Small intestine (tissue), 16 donors: ENCODE data around the gene GRAMD2A. TPM values are rescaled to one million over a fixed set of nuclear protein-coding genes. Genes with fewer than 3 reads are reported as not detected.

Experiments used
- DNase-seq, 2 donors: peaks; one replicate each; pipeline versions ENCODE4 v3.0.0 to v3.0.0-alpha.2; 2013
- FAIRE-seq: peaks from 2 replicates; lab custom pipeline; 2012; peaks lifted over from hg19 to GRCh38; lab: Jason Lieb, UNC
- H3K27ac ChIP-seq, 3 donors: one replicate each; pipeline ENCODE4 v1.5.1; 2013; ENCODE audit warnings: low read length in 2 of 3, mild to moderate bottlenecking in 2 of 3, control low read depth in 1 of 3, inconsistent platforms in 1 of 3, low read depth in 1 of 3, moderate library complexity in 1 of 3
- H3K27me3 ChIP-seq, 3 donors: one replicate each; pipeline ENCODE4 v1.6.1; 2013; ENCODE audit warnings: low read length in 3 of 3, inconsistent platforms in 1 of 3; ENCODE audit not compliant: control insufficient read depth in 3 of 3, insufficient read depth in 3 of 3
- H3K36me3 ChIP-seq, 3 donors: one replicate each; pipeline ENCODE4 v1.6.1; 2013; ENCODE audit warnings: low read length in 3 of 3, inconsistent platforms in 1 of 3, low read depth in 1 of 3, mild to moderate bottlenecking in 1 of 3, moderate library complexity in 1 of 3; ENCODE audit not compliant: control insufficient read depth in 3 of 3, insufficient read depth in 2 of 3
- H3K4me1 ChIP-seq, 3 donors: one replicate each; pipeline ENCODE4 v1.6.1; 2013; ENCODE audit warnings: low read length in 2 of 3, inconsistent platforms in 1 of 3, low read depth in 1 of 3, mild to moderate bottlenecking in 1 of 3, moderate library complexity in 1 of 3; ENCODE audit not compliant: control insufficient read depth in 3 of 3, insufficient read depth in 2 of 3
- H3K4me3 ChIP-seq, 3 donors: one replicate each; pipeline ENCODE4 v1.5.1; 2013; ENCODE audit warnings: low read length in 3 of 3, control low read depth in 1 of 3, inconsistent platforms in 1 of 3, low read depth in 1 of 3, mild to moderate bottlenecking in 1 of 3, moderate library complexity in 1 of 3
- H3K9me3 ChIP-seq, 2 donors: one replicate each; pipeline ENCODE4 v1.6.1; 2013; ENCODE audit warnings: low read depth in 1 of 2, low read length in 1 of 2; ENCODE audit not compliant: control insufficient read depth in 2 of 2, insufficient read depth in 1 of 2
- WGBS, 3 donors: extraction: QIAGEN DNeasy Blood & Tissue Kit; methylation state at CpG; one replicate each; pipeline ENCODE4 v1.1.7; 2013; 5-methylcytosine and 5-hydroxymethylcytosine counted together
- long read RNA-seq, 10 donors: transcript quantifications; one replicate each; lab custom pipeline, GENCODE V29; 2026
- polyA plus RNA-seq, 4 donors: library from polyadenylated mRNA; stranded (reverse) in 3 of 4; unstranded in 1 of 4; fragments of 200-250 nt in 3 of 4; fragments of 120-200 nt in 1 of 4; gene quantifications; one replicate each; pipeline versions ENCODE4 v1.2.1 to v1.2.3, GENCODE V29; 2013
- donor health status: healthy with polysubstance abuse.
- donor health status: control.
- donor health status: control.
- donor health status: Bipolar disorder and iron deficiency.
- donor health status: healthy.

The GRAMD2A gene
- 10 to 100 TPM in 1 of 4 donors, 1 to 10 TPM in 2, under 1 TPM in 1; 0.67 to 10.1 (median 4.2) TPM for polyA plus RNA-seq
- long read RNA-seq, donor 1, result 0 reads
- long read RNA-seq, donor 2, result 0 reads
- long read RNA-seq, donor 3, partial matches to known transcripts, result 0 of 1 reads
- long read RNA-seq, donor 3, other reads (novel, unspliced or antisense), result 0 of 1 reads
- long read RNA-seq, donor 4, result 0 reads
- long read RNA-seq, donor 5, partial matches to known transcripts, result 0 of 1 reads
- long read RNA-seq, donor 5, other reads (novel, unspliced or antisense), result 0 of 1 reads
- long read RNA-seq, donor 6, partial matches to known transcripts, result 0 of 1 reads
- long read RNA-seq, donor 6, other reads (novel, unspliced or antisense), result 0 of 1 reads
- long read RNA-seq, donor 7, result 0 reads
- long read RNA-seq, donor 8, result 0 reads
- long read RNA-seq, donor 9, result 0 reads
- long read RNA-seq, donor 10, result 0 reads

GRCh38 chr15:72197460-72198355 is at the start of gene GRAMD2A:
TSS of gene GRAMD2A (minus strand) at chr15:72197787.
- Histone ChIP-seq H3K9me3 (no peaks in the 10 kb centered on the region), H3K36me3 (peaks cover 11 to 49% (median 17%) of the 10 kb centered on the region in 3 donors), H3K4me1 (peaks cover 0 to 27% (median 3%) of the 10 kb centered on the region in 3 donors), H3K27me3 (peaks cover 0 to 13% (median 0%) of the 10 kb centered on the region in 3 donors), H3K4me3 (peak within 1 kb of the TSS in 2 of 3 donors; percentile 43 to 45), H3K27ac (no peak within 1 kb of the TSS)
- peak; percentile 60 to 65 for DNase-seq
- 11 to 20% (median 14%) methylated on average over 32 to 83 of the region's 83 CpGs for WGBS, 3 donors
- FAIRE-seq, result no peak

DNA sequence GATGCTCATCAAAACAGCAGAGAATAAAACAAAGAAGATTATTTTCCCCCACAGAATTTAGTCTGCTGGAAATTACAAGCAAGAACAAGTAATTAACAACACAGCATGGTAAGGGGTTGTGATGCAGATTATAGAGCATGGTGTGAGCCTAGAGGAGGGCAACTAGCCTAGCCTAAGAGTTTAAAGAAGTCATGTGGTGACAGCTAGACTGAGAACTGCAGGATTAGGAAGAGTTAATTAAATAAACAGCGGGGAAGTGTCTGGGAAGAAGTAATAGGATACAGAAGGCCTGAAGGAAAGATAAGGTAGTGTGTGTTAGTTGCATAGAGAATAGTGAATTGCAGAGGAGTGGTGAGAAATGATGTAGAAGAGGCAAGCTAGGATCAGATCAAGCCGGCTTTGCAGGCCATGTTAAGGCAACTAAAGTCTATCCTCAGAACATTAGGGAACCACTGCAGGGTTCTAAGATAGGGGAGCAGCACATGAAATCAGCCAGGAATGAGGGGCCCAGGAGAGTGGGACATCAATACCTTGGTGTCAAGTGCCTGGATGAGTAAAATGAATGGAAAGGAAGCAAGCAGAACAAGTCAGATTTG is 45.3 kb upstream of the GRAMD2A start:
- H3K9me3 ChIP-seq, result no peaks in the 10 kb centered on the region
- peaks cover 7 to 30% (median 7%) of the 10 kb centered on the region in 3 donors for H3K36me3 ChIP-seq
- H3K27me3 ChIP-seq, result no peaks in the 10 kb centered on the region
- no peak overlapping the region for H3K4me3 ChIP-seq
- DNase-seq (no peak), FAIRE-seq (no peak)
- WGBS, 3 donors, result 63 to 83% (median 81%) methylated on average over 2 of the region's 2 CpGs
- H3K4me1 ChIP-seq, result peaks cover 0 to 2% (median 0%) of the 10 kb centered on the region in 3 donors
- H3K27ac ChIP-seq, result no peak overlapping the region

GRCh38 chr15:72239652-72240051 is 42.1 kb upstream of the GRAMD2A start:
- H3K27ac ChIP-seq, result no peak overlapping the region
- H3K27me3 ChIP-seq, result no peaks in the 10 kb centered on the region
- no peaks in the 10 kb centered on the region for H3K9me3 ChIP-seq
- H3K4me1 ChIP-seq, result peaks cover 0 to 12% (median 2%) of the 10 kb centered on the region in 3 donors
- FAIRE-seq, result no peak
- H3K36me3 ChIP-seq, result peaks cover 7 to 18% (median 7%) of the 10 kb centered on the region in 3 donors
- DNase-seq, result peak in 1 of 2 donors; percentile 43
- H3K4me3 ChIP-seq, result no peak overlapping the region

DNA sequence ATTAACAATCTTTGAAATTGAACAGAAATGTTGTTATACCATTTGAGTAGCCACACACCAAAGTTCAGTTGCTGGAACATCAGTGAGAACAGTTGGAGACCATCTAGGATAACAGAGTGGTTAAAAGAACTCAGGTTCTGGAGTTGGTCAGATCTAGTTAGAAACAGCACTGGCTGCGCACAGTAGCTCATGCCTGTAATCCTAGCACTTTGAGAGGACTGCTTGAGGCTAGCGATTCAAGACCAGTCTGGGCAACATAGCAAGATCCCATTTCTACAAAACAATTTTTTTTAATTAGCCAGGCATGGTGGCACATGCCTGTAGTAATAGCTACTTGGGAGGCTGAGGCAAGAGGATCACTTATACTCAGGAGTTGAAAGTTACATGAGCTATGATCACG is 41.0 kb upstream of the GRAMD2A start:
- no peak overlapping the region for H3K27ac ChIP-seq
- H3K27me3 ChIP-seq, result no peaks in the 10 kb centered on the region
- peaks cover 0 to 12% (median 2%) of the 10 kb centered on the region in 3 donors for H3K4me1 ChIP-seq
- peaks cover 7 to 17% (median 7%) of the 10 kb centered on the region in 3 donors for H3K36me3 ChIP-seq
- DNase-seq (no peak), FAIRE-seq (no peak)
- no peaks in the 10 kb centered on the region for H3K9me3 ChIP-seq
- H3K4me3 ChIP-seq, result no peak overlapping the region
- 98 to 100% (median 98%) methylated on average over 3 of the region's 3 CpGs for WGBS, 3 donors

GRCh38 chr15:72237853-72238224 is 40.3 kb upstream of the GRAMD2A start:
- Histone ChIP-seq H3K27ac (peak overlapping the region in 1 of 3 donors; percentile 55), H3K4me3 (no peak overlapping the region), H3K9me3 (no peaks in the 10 kb centered on the region), H3K27me3 (no peaks in the 10 kb centered on the region), H3K4me1 (peaks cover 0 to 12% (median 2%) of the 10 kb centered on the region in 3 donors), H3K36me3 (peaks cover 7 to 17% (median 7%) of the 10 kb centered on the region in 3 donors)
- FAIRE-seq (no peak), DNase-seq (no peak)
- 96 to 100% (median 96%) methylated on average over 1 of the region's 1 CpG for WGBS, 3 donors

DNA sequence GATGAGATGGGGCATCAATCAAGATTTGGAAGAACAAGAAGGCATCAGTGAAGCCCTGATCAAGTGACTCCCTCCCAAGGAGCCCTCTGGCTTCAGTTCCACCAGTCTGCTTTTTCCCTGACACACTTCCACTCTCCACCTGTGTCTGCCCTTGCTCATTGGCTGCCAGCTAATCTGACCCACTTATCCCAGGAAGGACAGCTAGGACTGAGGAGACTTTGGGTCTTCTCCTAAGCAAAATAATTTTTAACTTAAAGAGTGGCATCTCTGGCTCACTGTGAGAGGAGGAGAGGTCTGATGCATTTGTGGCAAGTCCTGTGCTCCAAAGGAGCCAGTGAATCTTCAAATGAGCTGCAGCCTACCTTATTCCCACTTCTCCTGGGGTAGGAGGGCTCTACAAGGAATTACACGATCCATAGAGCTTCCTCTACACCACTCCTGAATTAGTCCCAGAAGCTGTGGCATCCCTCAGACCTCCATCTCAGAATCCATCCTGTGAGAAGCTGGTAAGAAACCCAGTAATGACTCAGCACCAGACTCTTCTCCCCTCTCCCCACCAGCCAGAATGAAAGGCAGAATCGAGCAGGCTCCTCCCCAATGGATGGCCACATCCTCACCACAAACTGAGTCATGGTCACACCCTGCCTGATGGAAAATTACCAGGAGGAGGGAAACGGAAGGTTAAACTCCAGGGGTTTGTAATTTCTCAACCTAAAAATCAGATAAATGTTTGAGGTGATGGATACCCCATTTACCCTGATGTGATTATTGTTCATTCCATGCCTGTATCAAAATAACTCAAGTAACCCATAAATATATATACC is 39.7 kb upstream of the GRAMD2A start:
- peak overlapping the region in 1 of 3 donors; percentile 81 for H3K27ac ChIP-seq
- no peak for FAIRE-seq
- no peaks in the 10 kb centered on the region for H3K27me3 ChIP-seq
- no peak overlapping the region for H3K4me3 ChIP-seq
- DNase-seq, result peak in 1 of 2 donors; percentile 77
- WGBS, 3 donors, result 23 to 32% (median 25%) methylated on average over 3 of the region's 3 CpGs
- peaks cover 6 to 15% (median 6%) of the 10 kb centered on the region in 3 donors for H3K36me3 ChIP-seq
- H3K9me3 ChIP-seq, result no peaks in the 10 kb centered on the region
- peaks cover 2 to 12% (median 5%) of the 10 kb centered on the region in 3 donors for H3K4me1 ChIP-seq

GRCh38 chr15:72236381-72237003 is 38.9 kb upstream of the GRAMD2A start:
- H3K36me3 ChIP-seq, result peaks cover under 1 to 8% (median 5%) of the 10 kb centered on the region in 3 donors
- DNase-seq (no peak), FAIRE-seq (no peak)
- no peaks in the 10 kb centered on the region for H3K27me3 ChIP-seq
- WGBS, 3 donors, result 90 to 95% (median 93%) methylated on average over 2 of the region's 2 CpGs
- no peaks in the 10 kb centered on the region for H3K9me3 ChIP-seq
- H3K27ac ChIP-seq, result peak overlapping the region in 1 of 3 donors; percentile 81
- H3K4me1 ChIP-seq, result peaks cover 2 to 12% (median 7%) of the 10 kb centered on the region in 3 donors
- H3K4me3 ChIP-seq, result no peak overlapping the region
